Kidney epithelial cell (primary cell): ENCODE results near the gene RNASE12. TPM values are rescaled to one million over a fixed set of nuclear protein-coding genes. Genes with fewer than 3 reads are reported as not detected.

ENCODE experiments used
- DNase-seq: peaks from one replicate; pipeline ENCODE4 v3.0.0-alpha.2; 2010; ENCODE audit warnings: low read depth
- H3K27me3 ChIP-seq: 2 replicates; pipeline ENCODE4 v1.6.0; 2011; ENCODE audit warnings: low read length; ENCODE audit not compliant: control insufficient read depth, insufficient read depth
- H3K36me3 ChIP-seq: 2 replicates; pipeline ENCODE4 v1.5.1; 2011; ENCODE audit warnings: low read length; ENCODE audit not compliant: control insufficient read depth, insufficient read depth
- H3K4me3 ChIP-seq: 2 replicates; pipeline ENCODE4 v1.5.1; 2011; ENCODE audit warnings: low read depth, mild to moderate bottlenecking, control low read depth, low read length
- CTCF ChIP-seq: IDR thresholded peaks from 2 replicates; pipeline ENCODE4 v1.5.1; 2011; ENCODE audit warnings: mild to moderate bottlenecking, moderate library complexity, low read length, control low read depth, inconsistent platforms; ENCODE audit not compliant: insufficient read depth, poor library complexity, severe bottlenecking
- total RNA-seq: library from RNA; depleted of rRNA; stranded (reverse); fragments of >200 nt; gene quantifications from 2 replicates; pipeline ENCODE4 v1.2.3, GENCODE V29; 2015

Gene RNASE12
- not detected in 2 replicates for total RNA-seq

- Histone ChIP-seq H3K36me3 (no peaks in the 10 kb centered on the region), H3K27me3 (no peaks in the 10 kb centered on the region), H3K4me3 (no peak within 1 kb of the TSS)
- TF ChIP-seq CTCF: no peak
- DNase-seq: no peak
Observed at GRCh38 chr14:20591235-20591634, at the start of gene RNASE12. TSS of gene RNASE12 (minus strand) at chr14:20591376. CDS start at chr14:20590723, 653 bp downstream.

GRCh38 chr14:20632831-20633691 lies 41.9 kb upstream of the RNASE12 start:
- Histone ChIP-seq H3K4me3 (peak overlapping the region; percentile 2), H3K27me3 (peaks cover 12% of the 10 kb centered on the region), H3K36me3 (no peaks in the 10 kb centered on the region)
- no peak for DNase-seq
- no peak for TF ChIP-seq CTCF

GRCh38 chr14:20632448-20632830 lies 41.3 kb upstream of the RNASE12 start:
- no peak for TF ChIP-seq CTCF
- H3K27me3 ChIP-seq: peaks cover 17% of the 10 kb centered on the region
- peak overlapping the region; percentile 2 for H3K4me3 ChIP-seq
- no peaks in the 10 kb centered on the region for H3K36me3 ChIP-seq
- DNase-seq: no peak

- TF ChIP-seq CTCF: no peak
Observed at GRCh38 chr14:20631880-20632389, 40.8 kb upstream of the RNASE12 start.

GRCh38 chr14:20631023-20631879 lies 40.1 kb upstream of the RNASE12 start:
- no peak for DNase-seq
- peaks cover 22% of the 10 kb centered on the region for H3K27me3 ChIP-seq
- TF ChIP-seq CTCF: no peak
- H3K4me3 ChIP-seq: peak overlapping the region; percentile 40
- H3K36me3 ChIP-seq: no peaks in the 10 kb centered on the region

More at GRCh38 chr14:20631880-20632389, 40.8 kb upstream of the RNASE12 start:
- DNase-seq: no peak
- no peaks in the 10 kb centered on the region for H3K36me3 ChIP-seq
- H3K4me3 ChIP-seq: peak overlapping the region; percentile 29
- H3K27me3 ChIP-seq: peaks cover 17% of the 10 kb centered on the region
